OCI-LY7 (cell line): Measurements from ENCODE around the gene PAOX. TPM values are rescaled to one million over a fixed set of nuclear protein-coding genes. Genes with fewer than 3 reads are reported as not detected.

Experiments used
- BruUV-seq: library from RNA; stranded (reverse); fragments of 400-500 nt; replicated peaks from 2 replicates; lab custom pipeline; 2021; lab: Mats Ljungman, UMichigan
- CTCF ChIA-PET: fragments of 300-600 bp; sonication (Branson Sonifier 250); formaldehyde crosslinking; loops from one replicate; lab custom pipeline; 2022; ENCODE audit warnings: antibody characterized with exemption; ENCODE audit not compliant: unreplicated experiment; lab: Charles Lee
- POLR2A ChIA-PET: fragments of 300-600 bp; sonication (Branson Sonifier 250); formaldehyde crosslinking; loops from one replicate; lab custom pipeline; 2022; ENCODE audit warnings: antibody characterized with exemption; lab: Charles Lee
- DNase-seq: peaks from one replicate; pipeline ENCODE4 v3.0.0-alpha.2; 2015; ENCODE audit warnings: low spot score
- H2AFZ ChIP-seq: fragments of 200-600 bp; sonication (generic), shearing (Covaris generic); 2 replicates; pipeline ENCODE4 v1.6.1; 2014; ENCODE audit warnings: mild to moderate bottlenecking, antibody characterized with exemption, low read length, moderate library complexity
- H3K27ac ChIP-seq: fragments of 200-600 bp; sonication (generic); 2 replicates; pipeline ENCODE4 v1.5.1; 2014; ENCODE audit warnings: mixed run types, low read depth, mild to moderate bottlenecking, moderate library complexity, low read length, inconsistent platforms; ENCODE audit not compliant: poor library complexity, severe bottlenecking
- H3K36me3 ChIP-seq: fragments of 200-600 bp; sonication (generic); 2 replicates; pipeline ENCODE4 v1.6.1; 2014; ENCODE audit warnings: mild to moderate bottlenecking, antibody characterized with exemption, low read length, moderate library complexity, mixed read lengths; ENCODE audit not compliant: insufficient read depth
- H3K4me1 ChIP-seq: fragments of 200-600 bp; sonication (generic); 2 replicates; pipeline ENCODE4 v1.5.1; 2014; ENCODE audit warnings: mild to moderate bottlenecking, low read length; ENCODE audit not compliant: insufficient read depth, poor library complexity, severe bottlenecking
- H3K4me2 ChIP-seq: fragments of 200-600 bp; sonication (generic); 2 replicates; pipeline ENCODE4 v1.6.1; 2014; ENCODE audit warnings: mild to moderate bottlenecking, low read length
- H3K4me3 ChIP-seq: fragments of 200-600 bp; sonication (generic); 2 replicates; pipeline ENCODE4 v1.5.1; 2014; ENCODE audit warnings: mild to moderate bottlenecking, low read depth, low read length; ENCODE audit not compliant: poor library complexity, severe bottlenecking
- H3K79me2 ChIP-seq: fragments of 200-600 bp; sonication (generic); 2 replicates; pipeline ENCODE4 v1.6.1; 2016; ENCODE audit warnings: low read depth, mild to moderate bottlenecking, low read length, moderate library complexity, mixed read lengths; ENCODE audit not compliant: insufficient read depth
- H3K9me2 ChIP-seq: fragments of 200-600 bp; sonication (generic); 2 replicates; pipeline ENCODE4 v1.6.1; 2016; ENCODE audit warnings: mild to moderate bottlenecking, low read length, mixed read lengths; ENCODE audit not compliant: insufficient read depth
- H3K9me3 ChIP-seq: fragments of 200-600 bp; sonication (generic); 2 replicates; pipeline ENCODE4 v1.6.1; 2014; ENCODE audit warnings: mild to moderate bottlenecking, mixed run types, low read length, mixed read lengths
- H4K20me1 ChIP-seq: fragments of 200-600 bp; sonication (generic); 2 replicates; pipeline ENCODE4 v1.6.1; 2014; ENCODE audit warnings: mild to moderate bottlenecking, antibody characterized with exemption, low read length, moderate library complexity, mixed read lengths; ENCODE audit not compliant: insufficient read depth
- CTCF ChIP-seq: fragments of 200-600 bp; sonication (generic); conservative IDR thresholded peaks from 2 replicates; pipeline ENCODE4 v1.5.1; 2014; ENCODE audit warnings: mild to moderate bottlenecking, antibody characterized with exemption, low read length, moderate library complexity, mixed read lengths
- EZH2phosphoT487 ChIP-seq: fragments of 200-600 bp; sonication (generic); IDR thresholded peaks from 2 replicates; pipeline ENCODE4 v1.6.1; 2018; ENCODE audit warnings: low read depth, borderline replicate concordance, mild to moderate bottlenecking, mixed run types, antibody characterized with exemption, low read length, moderate library complexity, mixed read lengths
- intact Hi-C: fragments of 100-400 bp; cut with micrococcal nuclease; formaldehyde crosslinking; loops from one replicate; pipeline ENCODE4 v1.10.0; 2022; ENCODE audit not compliant: unreplicated experiment
- total RNA-seq, 2 experiments: library from RNA; depleted of rRNA in 1 of 2; stranded (reverse); fragments of >200 nt in 1 of 2; shearing (Covaris generic) in 1 of 2; gene quantifications; 2 replicates each; pipeline ENCODE4 v1.2.3, GENCODE V29; 2014 to 2022

PAOX gene
- total RNA-seq, 2 experiments from 2014 or later, result 10.7 to 28.1 TPM

- ChIA-PET CTCF (interaction anchor here (0.6 to 1.7 kb wide), 3 partner anchors 30 to 67 kb away, joined by 4 to 9 read pairs (median 4); no protein-coding TSS in a partner anchor), POLR2A (interaction anchor here (0.6 to 1.3 kb wide), 4 partner anchors 18 to 62 kb away, joined by 3 to 7 read pairs (median 4); no protein-coding TSS in a partner anchor)
- Histone ChIP-seq H3K4me1 (peaks cover 66% of the 10 kb centered on the region), H3K4me3 (peak overlapping the region; percentile 74), H3K4me2 (peak overlapping the region; percentile 88), H4K20me1 (no peaks in the 10 kb centered on the region), H2AFZ (no peak overlapping the region; the same call in 1 of the 2 replicates), H3K36me3 (peaks cover 10% of the 10 kb centered on the region), H3K79me2 (peaks cover 41% of the 10 kb centered on the region), H3K9me3 (no peaks in the 10 kb centered on the region), H3K9me2 (no peaks in the 10 kb centered on the region), H3K27ac (peak overlapping the region; percentile 99)
- no TSS peak for BruUV-seq
- TF ChIP-seq EZH2phosphoT487 (no peak), CTCF (no peak)
- DNase-seq, result no peak
- intact Hi-C loops, result loop anchor here (5.0 kb wide), 2 partner anchors 84 to 1234 kb away; partner anchors contain the start of genes TUBGCP2 and ZNF511
Observed at GRCh38 chr10:133391249-133391635, 12.2 kb downstream of the PAOX start.

GRCh38 chr10:133391761-133392518 lies 12.9 kb downstream of the PAOX start:
- H3K4me2 ChIP-seq, result peak overlapping the region; percentile 88
- peak overlapping the region; percentile 74 for H3K4me3 ChIP-seq
- no peaks in the 10 kb centered on the region for H3K9me2 ChIP-seq
- H3K79me2 ChIP-seq, result peaks cover 47% of the 10 kb centered on the region
- no peaks in the 10 kb centered on the region for H3K9me3 ChIP-seq
- CTCF ChIA-PET, result interaction anchor here (1.1 kb wide), 1 partner anchor 63 kb away, joined by 3 read pairs; no protein-coding TSS in a partner anchor
- TF ChIP-seq CTCF (no peak), EZH2phosphoT487 (no peak)
- peak overlapping the region; percentile 99 for H3K27ac ChIP-seq
- intact Hi-C loops, result loop anchor here (5.0 kb wide), 2 partner anchors 85 to 1235 kb away; partner anchors contain the start of genes TUBGCP2 and ZNF511
- no peaks in the 10 kb centered on the region for H4K20me1 ChIP-seq
- POLR2A ChIA-PET, result interaction anchor here (0.9 to 1.2 kb wide), 2 partner anchors 33 kb away, joined by 3 to 5 read pairs; no protein-coding TSS in a partner anchor
- no peak overlapping the region for H2AFZ ChIP-seq
- no TSS peak for BruUV-seq
- peaks cover 17% of the 10 kb centered on the region for H3K36me3 ChIP-seq
- DNase-seq, result peak; percentile 39
- H3K4me1 ChIP-seq, result peaks cover 66% of the 10 kb centered on the region
